ENCODE results near the gene CAPN10.
A peak's percentile ranks its signal among the peaks of the same experiment; 100 is the strongest.

Gene CAPN10

GRCh38 chr2:240583774-240584173 is 2.8 kb upstream of the CAPN10 start:
- Histone ChIP-seq H3K27me3 (ENCODE audit: control insufficient read depth in 3 of 3, insufficient read depth in 3 of 3, low read depth in 1 of 3, low read length in 3 of 3) (no peaks in the 10 kb centered on the region), H2BK15ac (ENCODE audit: low read length) (no peak overlapping the region), H2BK12ac (ENCODE audit: low read length) (no peak overlapping the region), H3K4me3 (ENCODE audit: low read length in 2 of 2) (no peak overlapping the region), H2BK120ac (ENCODE audit: low read depth, low read length) (no peak overlapping the region), H3K23ac (ENCODE audit: low read depth, low read length, poor library complexity) (no peak overlapping the region), H2BK5ac (ENCODE audit: low read length) (no peak overlapping the region), H3K14ac (ENCODE audit: low read length) (no peak overlapping the region), H3K4me1 (ENCODE audit: control insufficient read depth in 2 of 2, insufficient read depth in 1 of 2, low read depth in 1 of 2, low read length in 2 of 2) (peaks cover 15 to 21% of the 10 kb centered on the region in 2 donors), H3K79me1 (ENCODE audit: low read depth, low read length) (peaks cover 37% of the 10 kb centered on the region), H3K9me3 (replicated peaks in 1 of 2; ENCODE audit: control insufficient read depth in 2 of 2, insufficient read depth in 1 of 2, low read depth in 1 of 2, low read length in 2 of 2) (peaks cover 0 to 4% of the 10 kb centered on the region in 2 donors), H3K27ac (replicated peaks; ENCODE audit: low read length) (no peak overlapping the region), H2AK5ac (ENCODE audit: low read depth, low read length) (no peak overlapping the region), H4K8ac (ENCODE audit: low read depth, low read length) (no peak overlapping the region), H3K36me3 (replicated peaks in 1 of 2; ENCODE audit: control insufficient read depth in 2 of 2, insufficient read depth in 2 of 2, low read length in 2 of 2) (peaks cover 0 to 25% of the 10 kb centered on the region in 2 donors), H3K9ac (ENCODE audit: low read depth, low read length, poor library complexity) (no peak overlapping the region), H2AFZ (ENCODE audit: low read length) (no peak overlapping the region), H3K4me2 (ENCODE audit: insufficient read depth, low read length, poor library complexity, severe bottlenecking) (no peak overlapping the region), H3K18ac (ENCODE audit: low read length) (no peak overlapping the region), H4K91ac (ENCODE audit: low read depth, low read length, poor library complexity) (no peak overlapping the region), H3K4ac (ENCODE audit: low read length) (no peak overlapping the region)
- no peak for DNase-seq (ENCODE audit: low spot score)
- no CpG with 5 or more reads among the region's 4 CpGs for WGBS, 2 donors (ENCODE audit: extremely low coverage in 2 of 2, insufficient read length in 2 of 2, insufficient replicate concordance in 1 of 2)

GRCh38 chr2:240584486-240585031 is 2.0 kb upstream of the CAPN10 start:
- Histone ChIP-seq H3K4me2 (ENCODE audit: insufficient read depth, low read length, poor library complexity, severe bottlenecking) (no peak overlapping the region), H3K9me3 (replicated peaks in 1 of 2; ENCODE audit: control insufficient read depth in 2 of 2, insufficient read depth in 1 of 2, low read depth in 1 of 2, low read length in 2 of 2) (peaks cover 0 to 4% of the 10 kb centered on the region in 2 donors), H2BK15ac (ENCODE audit: low read length) (no peak overlapping the region), H3K18ac (ENCODE audit: low read length) (no peak overlapping the region), H3K14ac (ENCODE audit: low read length) (no peak overlapping the region), H3K9ac (ENCODE audit: low read depth, low read length, poor library complexity) (no peak overlapping the region), H4K91ac (ENCODE audit: low read depth, low read length, poor library complexity) (no peak overlapping the region), H3K27ac (replicated peaks; ENCODE audit: low read length) (no peak overlapping the region), H3K36me3 (replicated peaks in 1 of 2; ENCODE audit: control insufficient read depth in 2 of 2, insufficient read depth in 2 of 2, low read length in 2 of 2) (peaks cover 0 to 30% of the 10 kb centered on the region in 2 donors), H4K8ac (ENCODE audit: low read depth, low read length) (no peak overlapping the region), H3K27me3 (ENCODE audit: control insufficient read depth in 3 of 3, insufficient read depth in 3 of 3, low read depth in 1 of 3, low read length in 3 of 3) (no peaks in the 10 kb centered on the region), H3K23ac (ENCODE audit: low read depth, low read length, poor library complexity) (no peak overlapping the region), H3K4me1 (ENCODE audit: control insufficient read depth in 2 of 2, insufficient read depth in 1 of 2, low read depth in 1 of 2, low read length in 2 of 2) (peaks cover 15 to 21% of the 10 kb centered on the region in 2 donors), H2AK5ac (ENCODE audit: low read depth, low read length) (no peak overlapping the region), H3K79me1 (ENCODE audit: low read depth, low read length) (peaks cover 33% of the 10 kb centered on the region), H3K4ac (ENCODE audit: low read length) (no peak overlapping the region), H2AFZ (ENCODE audit: low read length) (no peak overlapping the region), H3K4me3 (ENCODE audit: low read length in 2 of 2) (peak overlapping the region in 1 of 2 donors; percentile 90), H2BK120ac (ENCODE audit: low read depth, low read length) (no peak overlapping the region), H2BK12ac (ENCODE audit: low read length) (no peak overlapping the region), H2BK5ac (ENCODE audit: low read length) (no peak overlapping the region)
- WGBS, 2 donors (ENCODE audit: extremely low coverage in 2 of 2, insufficient read length in 2 of 2, insufficient replicate concordance in 1 of 2) = no CpG with 5 or more reads among the region's 4 CpGs
- DNase-seq (ENCODE audit: low spot score) = no peak

DNA sequence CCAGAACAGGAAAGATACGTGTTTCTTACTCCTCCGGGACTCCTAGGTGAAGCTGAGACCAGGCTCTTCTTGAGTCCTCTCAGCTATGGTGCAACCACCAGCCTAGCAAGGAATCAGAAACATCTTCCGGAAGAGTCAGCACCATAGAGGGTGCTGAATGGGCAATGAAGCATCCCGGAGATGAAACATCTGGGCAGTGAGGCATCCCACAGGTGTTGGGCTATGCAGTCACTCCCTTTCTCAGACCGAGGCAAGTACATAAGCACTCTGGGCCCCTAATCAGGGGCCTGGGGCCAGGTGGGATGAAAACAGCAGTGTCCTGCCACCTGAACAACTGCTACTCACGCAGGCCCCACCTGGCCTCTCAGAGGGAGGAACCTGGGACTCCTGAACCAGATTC is 1.4 kb upstream of the CAPN10 start:
- DNase-seq (ENCODE audit: low spot score) = no peak
- H3K79me1 ChIP-seq (ENCODE audit: low read depth, low read length) = peaks cover 33% of the 10 kb centered on the region
- H3K4me1 ChIP-seq (ENCODE audit: control insufficient read depth in 2 of 2, insufficient read depth in 1 of 2, low read depth in 1 of 2, low read length in 2 of 2) = peaks cover 15 to 21% of the 10 kb centered on the region in 2 donors
- H4K8ac ChIP-seq (ENCODE audit: low read depth, low read length) = no peak overlapping the region
- no peaks in the 10 kb centered on the region for H3K27me3 ChIP-seq (ENCODE audit: control insufficient read depth in 3 of 3, insufficient read depth in 3 of 3, low read depth in 1 of 3, low read length in 3 of 3)
- no peak overlapping the region for H2BK5ac ChIP-seq (ENCODE audit: low read length)
- no peak overlapping the region for H3K9ac ChIP-seq (ENCODE audit: low read depth, low read length, poor library complexity)
- no peak overlapping the region for H3K4ac ChIP-seq (ENCODE audit: low read length)
- H2AFZ ChIP-seq (ENCODE audit: low read length) = no peak overlapping the region
- no peak overlapping the region for H2AK5ac ChIP-seq (ENCODE audit: low read depth, low read length)
- no peak overlapping the region for H2BK12ac ChIP-seq (ENCODE audit: low read length)
- peaks cover 0 to 4% of the 10 kb centered on the region in 2 donors for H3K9me3 ChIP-seq (replicated peaks in 1 of 2; ENCODE audit: control insufficient read depth in 2 of 2, insufficient read depth in 1 of 2, low read depth in 1 of 2, low read length in 2 of 2)
- no peak overlapping the region for H3K18ac ChIP-seq (ENCODE audit: low read length)
- no CpG with 5 or more reads among the region's 6 CpGs for WGBS, 2 donors (ENCODE audit: extremely low coverage in 2 of 2, insufficient read length in 2 of 2, insufficient replicate concordance in 1 of 2)
- H4K91ac ChIP-seq (ENCODE audit: low read depth, low read length, poor library complexity) = no peak overlapping the region
- H3K23ac ChIP-seq (ENCODE audit: low read depth, low read length, poor library complexity) = no peak overlapping the region
- H2BK15ac ChIP-seq (ENCODE audit: low read length) = no peak overlapping the region
- H3K4me2 ChIP-seq (ENCODE audit: insufficient read depth, low read length, poor library complexity, severe bottlenecking) = peak overlapping the region; percentile 66
- H3K4me3 ChIP-seq (ENCODE audit: low read length in 2 of 2) = peak overlapping the region in 1 of 2 donors; percentile 90
- no peak overlapping the region for H3K27ac ChIP-seq (replicated peaks; ENCODE audit: low read length)
- peaks cover under 1 to 33% of the 10 kb centered on the region in 2 donors for H3K36me3 ChIP-seq (replicated peaks in 1 of 2; ENCODE audit: control insufficient read depth in 2 of 2, insufficient read depth in 2 of 2, low read length in 2 of 2)
- no peak overlapping the region for H2BK120ac ChIP-seq (ENCODE audit: low read depth, low read length)
- H3K14ac ChIP-seq (ENCODE audit: low read length) = no peak overlapping the region

DNA sequence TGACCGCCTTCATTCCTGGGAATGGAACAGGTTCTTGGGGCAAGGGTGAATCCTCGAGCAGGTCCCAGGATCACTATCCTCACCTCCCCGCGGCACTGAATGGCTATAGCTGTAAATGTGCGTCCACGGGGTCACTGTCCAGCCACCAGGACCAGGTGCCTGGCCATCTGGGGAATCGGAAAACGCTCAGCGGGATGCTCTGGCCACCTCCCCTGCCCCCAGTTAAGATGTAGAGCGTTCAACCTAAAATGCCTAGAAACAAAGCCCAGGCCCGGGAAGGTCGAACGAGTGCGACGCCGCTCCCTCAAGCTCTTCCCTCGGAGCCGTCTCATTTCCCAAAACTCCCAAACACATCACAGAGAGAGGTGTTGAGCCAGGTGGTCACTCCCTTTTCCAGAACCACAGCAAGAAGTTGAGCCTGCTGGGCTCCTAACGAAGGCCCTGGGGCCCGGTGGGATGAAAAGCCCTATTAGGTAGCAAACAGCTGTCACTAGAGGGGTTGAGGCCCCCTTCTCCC is 795 bp upstream of the CAPN10 start:
- H3K14ac ChIP-seq (ENCODE audit: low read length) = no peak overlapping the region
- no peak overlapping the region for H2BK120ac ChIP-seq (ENCODE audit: low read depth, low read length)
- H2BK5ac ChIP-seq (ENCODE audit: low read length) = peak overlapping the region; percentile 58
- H3K9me3 ChIP-seq (replicated peaks in 1 of 2; ENCODE audit: control insufficient read depth in 2 of 2, insufficient read depth in 1 of 2, low read depth in 1 of 2, low read length in 2 of 2) = peaks cover 0 to 4% of the 10 kb centered on the region in 2 donors
- peak overlapping the region; percentile 53 for H2AK5ac ChIP-seq (ENCODE audit: low read depth, low read length)
- peak overlapping the region; percentile 5 for H3K18ac ChIP-seq (ENCODE audit: low read length)
- no peak for DNase-seq (ENCODE audit: low spot score)
- peak overlapping the region; percentile 66 for H3K4me2 ChIP-seq (ENCODE audit: insufficient read depth, low read length, poor library complexity, severe bottlenecking)
- H2BK12ac ChIP-seq (ENCODE audit: low read length) = no peak overlapping the region
- peaks cover 30% of the 10 kb centered on the region for H3K79me1 ChIP-seq (ENCODE audit: low read depth, low read length)
- peaks cover 4 to 40% of the 10 kb centered on the region in 2 donors for H3K36me3 ChIP-seq (replicated peaks in 1 of 2; ENCODE audit: control insufficient read depth in 2 of 2, insufficient read depth in 2 of 2, low read length in 2 of 2)
- peak overlapping the region; percentile 93 for H3K9ac ChIP-seq (ENCODE audit: low read depth, low read length, poor library complexity)
- H4K91ac ChIP-seq (ENCODE audit: low read depth, low read length, poor library complexity) = no peak overlapping the region
- H4K8ac ChIP-seq (ENCODE audit: low read depth, low read length) = peak overlapping the region; percentile 56
- H2AFZ ChIP-seq (ENCODE audit: low read length) = peak overlapping the region; percentile 99
- H3K27me3 ChIP-seq (ENCODE audit: control insufficient read depth in 3 of 3, insufficient read depth in 3 of 3, low read depth in 1 of 3, low read length in 3 of 3) = no peaks in the 10 kb centered on the region
- H2BK15ac ChIP-seq (ENCODE audit: low read length) = no peak overlapping the region
- no peak overlapping the region for H3K4ac ChIP-seq (ENCODE audit: low read length)
- H3K27ac ChIP-seq (replicated peaks; ENCODE audit: low read length) = peak overlapping the region; percentile 7
- no peak overlapping the region for H3K23ac ChIP-seq (ENCODE audit: low read depth, low read length, poor library complexity)
- H3K4me3 ChIP-seq (ENCODE audit: low read length in 2 of 2) = peak overlapping the region; percentile 90
- peaks cover 15 to 21% of the 10 kb centered on the region in 2 donors for H3K4me1 ChIP-seq (ENCODE audit: control insufficient read depth in 2 of 2, insufficient read depth in 1 of 2, low read depth in 1 of 2, low read length in 2 of 2)
- WGBS, 2 donors (ENCODE audit: extremely low coverage in 2 of 2, insufficient read length in 2 of 2, insufficient replicate concordance in 1 of 2) = no CpG with 5 or more reads among the region's 20 CpGs

Measured in neuronal stem cell (in vitro differentiated cells).